ENCODE data around the gene TM2D3. TPM values are rescaled to one million over a fixed set of nuclear protein-coding genes. Genes with fewer than 3 reads are reported as not detected.

TM2D3 gene
- total RNA-seq, 2 donors from 2014 or later: 39.8 to 104 TPM

DNA sequence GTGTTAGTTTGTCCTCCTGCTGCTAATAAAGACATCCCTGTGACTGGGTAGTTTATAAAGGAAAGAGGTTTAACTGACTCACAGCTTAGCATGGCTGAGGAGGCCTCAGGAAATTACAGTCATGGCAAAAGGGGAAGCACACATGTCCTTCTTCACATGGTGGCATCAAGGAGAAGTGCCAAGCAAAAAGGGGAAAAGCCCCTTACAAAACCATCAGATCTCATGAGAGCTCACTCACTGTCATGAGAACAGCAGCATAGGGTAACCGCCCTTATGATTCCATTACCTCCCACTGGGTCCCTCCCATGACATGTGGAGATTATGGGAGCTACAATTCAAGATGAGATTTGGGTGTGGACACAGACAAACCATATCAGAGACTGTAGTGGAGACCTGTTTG, 27.0 kb downstream of the TM2D3 start:
- no peak overlapping the region for H3K4me3 ChIP-seq
- peaks cover 3% of the 10 kb centered on the region for H3K36me3 ChIP-seq
- no peaks in the 10 kb centered on the region for H3K4me1 ChIP-seq (ENCODE audit: control insufficient read depth in 1 of 2, low read depth in 2 of 2)
- no peaks in the 10 kb centered on the region for H3K27me3 ChIP-seq (replicated peaks; ENCODE audit: insufficient read depth)
- no peaks in the 10 kb centered on the region for H3K9me3 ChIP-seq
- no peak overlapping the region for H3K27ac ChIP-seq
- TF ChIP-seq, protein P1, sequence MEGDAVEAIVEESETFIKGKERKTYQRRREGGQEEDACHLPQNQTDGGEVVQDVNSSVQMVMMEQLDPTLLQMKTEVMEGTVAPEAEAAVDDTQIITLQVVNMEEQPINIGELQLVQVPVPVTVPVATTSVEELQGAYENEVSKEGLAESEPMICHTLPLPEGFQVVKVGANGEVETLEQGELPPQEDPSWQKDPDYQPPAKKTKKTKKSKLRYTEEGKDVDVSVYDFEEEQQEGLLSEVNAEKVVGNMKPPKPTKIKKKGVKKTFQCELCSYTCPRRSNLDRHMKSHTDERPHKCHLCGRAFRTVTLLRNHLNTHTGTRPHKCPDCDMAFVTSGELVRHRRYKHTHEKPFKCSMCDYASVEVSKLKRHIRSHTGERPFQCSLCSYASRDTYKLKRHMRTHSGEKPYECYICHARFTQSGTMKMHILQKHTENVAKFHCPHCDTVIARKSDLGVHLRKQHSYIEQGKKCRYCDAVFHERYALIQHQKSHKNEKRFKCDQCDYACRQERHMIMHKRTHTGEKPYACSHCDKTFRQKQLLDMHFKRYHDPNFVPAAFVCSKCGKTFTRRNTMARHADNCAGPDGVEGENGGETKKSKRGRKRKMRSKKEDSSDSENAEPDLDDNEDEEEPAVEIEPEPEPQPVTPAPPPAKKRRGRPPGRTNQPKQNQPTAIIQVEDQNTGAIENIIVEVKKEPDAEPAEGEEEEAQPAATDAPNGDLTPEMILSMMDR (IDR thresholded peaks at IDR 0.05): no peak
- DNase-seq (ENCODE audit: low spot score) (no peak), ATAC-seq (ENCODE audit: insufficient number of reproducible peaks, low FRiP score, low read depth) (no peak)

DNA sequence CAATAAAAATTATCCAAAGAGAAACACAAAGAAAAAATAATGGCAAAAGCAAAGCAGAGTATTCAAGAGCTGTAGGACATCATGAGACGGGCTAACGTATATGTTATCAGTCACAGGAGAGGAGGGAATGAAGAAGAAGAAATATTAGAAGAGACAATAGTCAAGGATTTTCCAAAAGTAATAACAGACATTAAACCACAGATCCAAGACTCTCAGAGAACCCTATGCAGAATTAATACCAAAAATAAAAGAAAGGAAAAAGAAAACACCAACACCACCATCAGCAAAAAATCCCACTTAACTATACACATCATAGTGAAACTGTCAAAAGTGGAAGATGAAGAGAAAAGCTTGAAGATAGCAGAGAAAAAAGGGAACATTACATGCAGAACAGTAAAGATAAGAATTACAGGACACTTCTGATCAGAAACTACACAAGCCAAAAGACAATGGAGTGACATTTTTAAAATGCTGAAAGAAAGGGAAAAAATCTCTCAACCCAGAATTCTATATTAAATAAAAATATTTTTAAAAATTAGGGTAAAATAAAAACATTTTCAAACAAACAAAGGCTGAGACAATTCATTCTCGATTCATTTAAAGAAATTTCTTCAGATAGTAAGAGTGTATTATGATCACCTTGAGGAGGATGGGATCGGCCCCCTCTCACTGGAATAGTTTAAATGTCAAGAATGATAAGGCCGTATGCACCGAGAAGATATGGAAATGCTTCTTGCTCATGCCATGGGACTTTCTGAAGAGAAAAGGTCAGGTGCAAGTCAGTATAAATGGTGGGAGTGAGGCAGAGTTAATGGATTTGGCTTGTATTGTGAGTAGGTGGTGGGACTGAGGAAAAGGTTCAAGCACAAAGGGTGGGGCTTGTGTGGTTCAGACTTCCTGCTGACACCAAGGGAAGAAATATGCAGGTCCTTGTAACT, 28.5 kb downstream of the TM2D3 start:
- Histone ChIP-seq H3K27ac (no peak overlapping the region), H3K36me3 (peaks cover 3% of the 10 kb centered on the region), H3K4me1 (ENCODE audit: control insufficient read depth in 1 of 2, low read depth in 2 of 2) (no peaks in the 10 kb centered on the region), H3K27me3 (replicated peaks; ENCODE audit: insufficient read depth) (no peaks in the 10 kb centered on the region), H3K4me3 (no peak overlapping the region), H3K9me3 (no peaks in the 10 kb centered on the region)
- TF ChIP-seq, protein P1 (IDR thresholded peaks at IDR 0.05): no peak
- ATAC-seq (ENCODE audit: insufficient number of reproducible peaks, low FRiP score, low read depth) (no peak), DNase-seq (ENCODE audit: low spot score) (no peak)

DNA sequence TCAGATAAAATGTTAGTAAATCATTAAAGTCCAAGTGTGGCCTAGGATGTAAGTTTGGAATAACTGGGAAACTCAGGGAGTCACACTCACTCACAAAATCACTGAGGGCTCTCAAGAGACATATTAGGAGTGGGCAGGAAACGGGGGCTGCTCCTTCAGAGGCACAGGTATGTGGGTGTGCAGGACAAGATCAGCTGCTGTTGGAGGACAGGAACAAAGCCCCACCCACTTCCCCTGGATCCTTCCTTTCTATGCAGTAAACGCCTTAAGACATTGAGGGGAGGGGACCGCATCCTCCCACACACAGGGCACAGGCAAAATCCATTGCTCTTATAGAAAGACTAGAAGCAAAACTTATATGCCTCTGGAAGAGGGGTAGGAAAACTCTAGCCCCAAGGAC, 30.2 kb downstream of the TM2D3 start:
- TF ChIP-seq, protein P1 (IDR thresholded peaks at IDR 0.05): no peak

DNA sequence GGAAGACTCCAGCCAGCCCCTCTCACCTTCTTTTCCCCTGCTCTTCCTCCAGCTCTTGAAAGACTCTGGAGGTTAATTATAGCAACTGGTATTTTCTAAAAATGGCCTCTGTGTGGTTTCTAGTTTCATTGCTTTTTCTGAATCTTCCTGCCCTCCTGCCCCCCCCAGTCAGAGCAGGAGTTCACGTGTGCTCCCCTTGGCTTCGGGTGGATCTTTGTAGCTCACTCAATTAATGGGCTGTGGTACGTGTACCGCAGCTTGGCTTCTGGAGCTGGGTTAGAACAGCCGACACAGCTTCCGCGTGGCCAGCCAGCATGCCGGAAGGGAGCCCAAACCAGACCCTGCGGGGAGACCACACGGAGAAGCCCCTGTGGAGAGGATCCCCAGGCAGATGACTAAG, 31.5 kb downstream of the TM2D3 start:
- Histone ChIP-seq H3K27me3 (replicated peaks; ENCODE audit: insufficient read depth) (no peaks in the 10 kb centered on the region), H3K4me3 (no peak overlapping the region), H3K9me3 (no peaks in the 10 kb centered on the region), H3K27ac (no peak overlapping the region), H3K36me3 (peaks cover 3% of the 10 kb centered on the region), H3K4me1 (ENCODE audit: control insufficient read depth in 1 of 2, low read depth in 2 of 2) (peaks cover 10 to 27% of the 10 kb centered on the region in 2 donors)
- no peak for DNase-seq (ENCODE audit: low spot score)
- TF ChIP-seq, protein P1 (IDR thresholded peaks at IDR 0.05): no peak
- no peak for ATAC-seq (ENCODE audit: insufficient number of reproducible peaks, low FRiP score, low read depth)

More for the DNA sequence above, 30.2 kb downstream of the TM2D3 start:
- H3K27me3 ChIP-seq (replicated peaks; ENCODE audit: insufficient read depth): no peaks in the 10 kb centered on the region
- DNase-seq (ENCODE audit: low spot score) (no peak), ATAC-seq (ENCODE audit: insufficient number of reproducible peaks, low FRiP score, low read depth) (no peak)
- H3K9me3 ChIP-seq: no peaks in the 10 kb centered on the region
- H3K4me1 ChIP-seq (ENCODE audit: control insufficient read depth in 1 of 2, low read depth in 2 of 2): peaks cover 0 to 14% of the 10 kb centered on the region in 2 donors
- H3K27ac ChIP-seq: no peak overlapping the region
- H3K4me3 ChIP-seq: no peak overlapping the region
- H3K36me3 ChIP-seq: peaks cover 3% of the 10 kb centered on the region

DNA sequence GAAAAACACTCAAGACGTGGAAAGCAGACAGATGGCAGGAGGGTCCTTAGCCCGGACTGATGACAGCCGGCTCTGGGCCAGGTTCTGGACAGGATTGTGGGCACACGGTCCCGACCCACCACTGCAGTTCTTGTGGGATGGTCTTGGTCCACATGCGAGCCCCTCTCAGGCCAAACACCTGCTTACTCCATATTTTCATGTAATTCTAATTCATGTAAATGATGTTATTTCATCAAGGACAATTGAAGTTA, 32.6 kb downstream of the TM2D3 start:
- Histone ChIP-seq H3K27me3 (replicated peaks; ENCODE audit: insufficient read depth) (no peaks in the 10 kb centered on the region), H3K4me3 (no peak overlapping the region), H3K9me3 (no peaks in the 10 kb centered on the region), H3K27ac (no peak overlapping the region), H3K36me3 (peaks cover 3% of the 10 kb centered on the region), H3K4me1 (ENCODE audit: control insufficient read depth in 1 of 2, low read depth in 2 of 2) (peaks cover 15 to 38% of the 10 kb centered on the region in 2 donors)
- ATAC-seq (ENCODE audit: insufficient number of reproducible peaks, low FRiP score, low read depth) (no peak), DNase-seq (ENCODE audit: low spot score) (no peak)
- TF ChIP-seq, protein P1 (IDR thresholded peaks at IDR 0.05): no peak
